Vagina (tissue), 2 donors: Measurements from ENCODE around the gene TLCD3B.

Source experiments
- CTCF ChIP-seq, 3 experiments: fragments of 450-650 bp in 2 of 3; fragments of 200-600 bp in 1 of 3; sonication (generic) in 1 of 3; IDR thresholded peaks; one replicate each; pipeline ENCODE4 v1.5.1; 2017 to 2019; ENCODE audit warnings: antibody characterized with exemption in 3 of 3, mild to moderate bottlenecking in 2 of 3, moderate library complexity in 2 of 3
- POLR2A ChIP-seq, 2 donors: fragments of 450-650 bp; IDR thresholded peaks; one replicate each; pipeline ENCODE4 v1.6.1; 2017; ENCODE audit warnings: antibody characterized with exemption in 2 of 2, mild to moderate bottlenecking in 2 of 2, moderate library complexity in 2 of 2
- POLR2AphosphoS5 ChIP-seq, 2 donors: sonication (generic); formaldehyde crosslinking; IDR thresholded peaks; one replicate each; pipeline ENCODE4 v1.9.0; 2017; ENCODE audit warnings: antibody characterized with exemption in 2 of 2, mild to moderate bottlenecking in 2 of 2, low read depth in 1 of 2; ENCODE audit not compliant: insufficient read depth in 1 of 2

GRCh38 chr16:29996766-29997250, 34.3 kb downstream of the TLCD3B start:
- no peak for TF ChIP-seq CTCF (IDR thresholded peaks at IDR 0.05)
- TF ChIP-seq POLR2AphosphoS5 (IDR thresholded peaks at IDR 0.05; ENCODE audit: insufficient read depth in 1 of 2, low read depth in 1 of 2), result no peak
- no peak for TF ChIP-seq POLR2A (IDR thresholded peaks at IDR 0.05)
